GM19239 (cell line): Measurements from ENCODE around the gene RIMOC1.
"Not testable (repeated sequence)": the region's sequence is repeated elsewhere in the genome, so short reads cannot be mapped to it uniquely, and the experiment has no call there.

ENCODE experiments used
- DNase-seq: peaks from one replicate; pipeline ENCODE4 v3.0.0; 2011; ENCODE audit warnings: low spot score; ENCODE audit not compliant: insufficient read length
- FAIRE-seq: peaks from 2 replicates; lab custom pipeline; 2011; peaks lifted over from hg19 to GRCh38; lab: Jason Lieb, UNC

RIMOC1 gene

DNA sequence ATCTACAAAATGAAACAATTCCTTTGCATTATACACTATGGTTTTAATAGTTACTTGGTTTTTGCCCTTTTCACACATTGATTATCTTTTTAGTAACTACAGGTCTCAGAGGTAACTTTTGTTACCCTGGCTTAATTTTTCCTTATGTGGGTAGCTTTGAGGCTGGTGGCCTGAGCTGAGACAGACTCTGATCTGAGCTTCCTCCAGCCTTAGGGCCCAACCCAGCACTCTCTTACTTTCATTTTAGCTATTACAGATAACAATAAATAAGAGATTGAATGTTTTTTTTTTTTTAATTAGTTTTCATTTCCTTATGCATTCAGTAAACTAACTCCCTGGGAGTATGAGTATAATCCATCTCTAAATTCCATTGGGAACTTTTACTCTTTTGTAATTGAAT lies 18.9 kb upstream of the RIMOC1 start:
- no peak for FAIRE-seq
- DNase-seq: no peak

DNA sequence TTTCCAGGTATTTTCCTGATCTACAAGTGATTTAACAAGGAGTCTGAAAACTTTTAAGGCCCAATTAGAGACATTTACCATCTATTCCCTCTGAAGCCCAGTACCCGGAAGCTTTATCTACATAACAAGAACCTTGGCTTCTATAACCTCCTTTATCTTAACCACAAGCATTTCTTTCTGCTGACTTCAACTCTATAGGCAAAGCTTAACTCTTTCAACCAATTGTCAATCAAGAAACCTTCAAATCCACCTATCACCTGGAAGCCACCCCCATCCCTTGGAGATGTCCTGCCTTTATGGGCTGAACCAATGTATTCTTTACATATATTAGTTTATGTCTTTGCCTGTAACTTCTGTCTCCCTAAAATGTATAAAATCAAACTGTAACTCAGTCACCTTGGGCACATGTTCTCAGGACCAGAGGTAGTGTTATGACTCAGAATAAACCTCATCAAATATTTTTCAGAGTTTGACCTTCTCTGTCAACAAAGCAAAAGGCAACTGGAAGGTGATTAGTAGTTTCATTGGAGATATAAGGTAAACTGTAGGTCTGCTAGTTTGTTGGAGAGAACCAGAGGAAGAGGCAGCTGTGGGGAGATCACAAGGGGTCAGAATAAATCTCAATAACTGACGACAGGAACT lies 13.0 kb upstream of the RIMOC1 start:
- FAIRE-seq: peak; percentile 57

DNA sequence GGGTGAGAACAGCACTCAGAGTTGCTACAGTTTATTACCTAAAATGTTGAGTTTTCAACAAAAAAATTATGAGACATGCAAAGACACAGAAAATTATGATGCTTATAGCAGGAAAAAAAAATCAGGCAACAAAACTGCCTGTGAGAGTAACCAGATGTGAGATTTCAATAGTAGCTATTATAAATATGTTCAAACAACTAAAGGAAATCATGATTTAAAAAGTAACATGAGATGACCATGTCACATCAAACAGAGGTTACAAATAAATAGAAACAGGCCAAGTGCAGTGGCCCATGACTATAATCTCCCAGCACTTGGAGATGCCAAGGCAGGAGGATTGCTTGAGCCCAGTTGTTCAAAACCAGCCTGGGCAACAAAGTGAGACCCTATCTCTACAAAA lies 12.1 kb upstream of the RIMOC1 start:
- no peak for DNase-seq
- FAIRE-seq: no peak

More for the DNA sequence above, 13.0 kb upstream of the RIMOC1 start:
- DNase-seq: no peak

DNA sequence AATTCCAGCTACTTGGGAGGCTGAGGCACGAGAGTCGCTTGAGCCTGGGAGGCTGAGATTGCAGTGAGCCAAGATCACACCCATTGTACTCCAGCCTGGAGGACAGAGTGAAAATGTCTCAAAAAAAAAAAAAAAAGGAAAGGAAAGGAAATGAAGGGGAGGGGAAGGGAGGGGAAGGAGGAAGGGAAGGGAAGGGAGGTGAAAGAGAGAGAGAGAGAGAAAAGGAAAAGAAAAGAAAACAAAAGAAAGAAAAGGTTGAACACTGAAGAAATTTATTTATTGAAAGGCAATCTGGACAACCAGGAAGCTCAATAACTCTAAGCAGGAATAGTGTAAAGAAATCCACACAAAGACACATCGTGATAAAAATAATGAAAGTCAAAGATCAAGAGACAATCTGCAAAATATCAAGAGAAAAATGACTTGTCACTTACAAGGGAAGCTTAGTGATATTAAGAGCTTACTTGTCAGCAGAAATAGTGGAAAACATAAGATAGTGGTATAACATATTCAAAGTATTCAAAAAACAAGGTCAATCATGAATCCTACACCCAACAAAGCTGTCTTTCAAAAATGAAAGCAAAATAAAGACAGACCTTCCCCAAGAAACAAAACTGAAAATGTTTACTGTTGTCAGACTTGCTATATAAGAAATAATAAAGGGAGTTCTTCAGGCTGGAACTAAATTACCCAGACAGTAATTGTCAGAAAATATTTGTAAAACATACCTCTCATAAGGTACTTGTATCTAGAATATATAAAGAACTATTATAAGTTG lies 10.9 kb upstream of the RIMOC1 start:
- peak; percentile 68 for FAIRE-seq
- no peak for DNase-seq

DNA sequence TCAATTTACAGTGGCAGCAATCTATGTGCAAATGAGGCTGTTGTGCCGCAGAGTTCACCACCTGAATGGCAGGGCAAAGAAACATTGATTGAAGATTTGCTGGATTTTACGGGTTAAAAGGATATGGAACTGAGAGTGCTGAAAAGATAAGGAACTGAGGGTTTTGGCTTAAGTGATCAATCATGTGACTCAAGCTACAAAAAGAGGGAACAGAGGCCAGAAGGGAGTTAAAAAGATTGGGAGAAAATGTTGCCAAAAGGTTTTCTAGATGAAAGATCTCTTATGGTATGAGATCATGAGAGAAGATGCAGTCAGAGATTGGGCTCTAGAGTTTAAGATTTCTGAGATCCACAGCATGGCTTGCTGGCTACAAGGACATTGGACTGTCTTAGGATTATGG lies 7.9 kb upstream of the RIMOC1 start:
- FAIRE-seq: no peak

DNA sequence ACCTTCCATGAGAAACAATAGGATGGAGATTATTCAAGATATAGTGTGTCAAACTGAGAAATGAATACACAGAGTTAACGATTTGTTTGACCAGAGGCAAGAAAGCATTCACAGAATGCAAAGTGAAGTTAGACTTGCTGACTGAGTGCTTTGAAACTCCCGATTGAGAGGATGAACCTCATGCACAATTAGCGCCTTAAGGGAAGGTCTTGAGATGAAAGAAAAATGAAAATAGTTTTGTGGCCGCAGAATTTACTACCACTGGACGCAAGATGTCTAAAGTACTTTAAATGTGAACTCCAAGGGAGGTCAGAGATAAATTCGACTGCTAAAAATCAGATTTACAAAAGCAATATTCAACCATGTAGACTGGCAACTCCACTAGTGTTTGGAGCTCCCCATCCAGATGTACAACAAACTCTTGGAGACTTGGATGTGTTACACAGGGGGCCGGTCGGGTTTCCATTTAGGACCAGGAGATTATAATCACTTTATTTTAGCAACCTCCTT lies 707 bp upstream of the RIMOC1 start:
- no peak for FAIRE-seq

More for the DNA sequence above, 7.9 kb upstream of the RIMOC1 start:
- no peak for DNase-seq

DNA sequence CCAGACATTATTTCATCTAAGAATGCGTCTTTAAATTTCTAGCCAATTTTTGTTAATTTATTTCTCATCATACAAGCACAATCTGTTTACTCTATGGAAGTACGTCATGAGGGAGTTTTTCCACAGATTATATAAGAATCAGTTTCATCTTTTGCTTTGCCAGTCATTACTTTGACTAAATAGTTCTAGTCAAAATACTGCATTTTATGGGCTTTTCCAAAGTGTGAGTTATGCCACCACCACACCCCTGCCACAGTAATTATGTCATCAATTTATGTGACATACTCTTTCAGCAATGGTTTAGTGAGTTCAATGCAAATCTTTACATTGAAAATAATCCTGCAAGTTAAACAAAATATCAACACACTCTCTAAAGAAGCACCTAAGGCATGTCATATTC lies 2.0 kb downstream of the RIMOC1 start:
- FAIRE-seq: no peak

More for the DNA sequence above, 707 bp upstream of the RIMOC1 start:
- DNase-seq: no peak

DNA sequence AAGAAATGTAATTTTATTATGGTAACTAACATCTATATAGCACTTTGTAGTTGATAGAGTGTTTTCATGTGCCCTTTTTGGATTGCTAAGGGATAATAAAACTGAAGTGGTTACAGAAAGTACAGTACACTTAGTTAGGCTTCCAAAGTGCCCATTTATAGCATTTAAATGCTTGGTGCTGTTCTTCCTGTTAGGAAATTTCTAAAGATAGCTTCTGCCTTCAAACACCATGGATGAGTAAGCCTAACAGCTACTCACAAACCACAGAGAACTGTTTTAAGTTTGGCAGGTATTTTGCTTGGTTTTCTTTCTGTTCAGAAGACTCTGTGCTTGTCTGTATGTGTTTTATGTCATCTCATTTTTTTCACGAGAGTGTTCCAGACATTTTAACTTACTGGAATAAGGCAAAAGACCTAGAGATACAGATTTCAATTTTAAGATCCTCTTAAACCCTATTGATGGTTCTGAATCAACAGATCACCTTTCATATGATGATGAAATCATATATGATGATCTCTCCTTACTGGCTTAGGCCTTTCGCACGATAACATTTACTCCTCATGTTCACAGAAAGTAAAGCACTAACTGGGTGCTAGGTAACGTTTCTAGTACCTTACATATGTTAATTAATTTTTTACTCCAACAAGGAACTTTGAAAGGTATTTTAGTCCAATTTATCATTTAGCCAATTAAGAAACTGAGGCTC lies 4.4 kb downstream of the RIMOC1 start:
- FAIRE-seq: no peak
- DNase-seq: no peak

More for the DNA sequence above, 2.0 kb downstream of the RIMOC1 start:
- DNase-seq: no peak

DNA sequence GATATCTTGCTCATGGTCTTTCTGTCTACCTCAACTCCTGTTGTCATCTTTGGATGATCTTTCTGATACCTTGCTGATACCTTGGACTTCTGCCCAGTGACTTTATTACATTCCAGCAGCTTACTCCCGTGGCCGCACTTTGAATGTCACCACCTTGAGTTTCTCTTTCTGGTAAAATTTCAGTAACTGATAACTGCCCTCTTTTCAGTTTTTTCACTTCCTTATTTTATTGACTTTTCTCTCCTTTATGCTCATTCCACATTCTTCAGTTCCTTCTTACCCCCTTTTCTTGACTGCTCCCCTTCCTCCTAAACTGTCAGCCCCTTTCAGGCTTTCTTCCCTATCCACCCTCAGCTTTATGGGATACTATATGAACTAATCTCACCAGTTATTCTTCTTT lies 14.0 kb downstream of the RIMOC1 start:
- no peak for DNase-seq
- no peak for FAIRE-seq

DNA sequence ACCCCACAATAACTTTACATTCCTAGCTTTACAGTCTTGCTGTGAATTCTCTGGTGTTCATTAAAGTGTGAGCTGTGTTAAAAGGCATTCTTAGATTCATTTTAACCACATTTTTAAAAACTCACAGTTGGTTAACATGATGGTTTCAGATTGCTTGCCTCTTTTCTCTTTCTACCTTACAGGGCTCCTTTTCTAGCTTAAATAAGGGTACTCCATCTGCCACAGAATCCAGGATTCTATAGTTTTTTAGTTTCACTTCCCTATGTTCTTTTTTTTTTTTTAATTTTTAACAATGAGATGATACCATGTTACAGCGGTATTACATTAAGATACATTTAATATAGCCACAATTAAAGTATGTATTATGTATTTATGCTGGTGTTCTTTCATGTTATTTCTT lies 17.0 kb downstream of the RIMOC1 start:
- FAIRE-seq: peak; percentile 44

DNA sequence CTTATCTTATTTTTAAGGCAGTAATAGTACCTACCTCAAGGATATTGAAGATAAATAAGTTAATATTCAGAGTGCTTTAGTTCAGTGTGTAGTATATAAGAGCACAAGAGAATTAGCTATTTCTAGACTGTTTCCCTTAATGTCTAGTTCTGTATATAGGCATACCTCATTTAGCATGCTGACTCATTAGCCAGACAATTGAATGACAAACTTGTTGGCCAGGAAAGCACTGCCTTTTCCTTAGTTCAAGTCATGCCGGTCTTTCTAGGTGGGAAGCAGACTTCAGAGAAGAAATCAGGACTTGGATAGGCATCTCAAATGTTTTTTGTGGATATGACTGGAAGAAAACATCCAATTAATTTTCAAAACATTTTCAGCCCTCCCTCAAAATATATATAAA lies 17.7 kb downstream of the RIMOC1 start:
- no peak for DNase-seq
- no peak for FAIRE-seq

More for the DNA sequence above, 17.0 kb downstream of the RIMOC1 start:
- no peak for DNase-seq

DNA sequence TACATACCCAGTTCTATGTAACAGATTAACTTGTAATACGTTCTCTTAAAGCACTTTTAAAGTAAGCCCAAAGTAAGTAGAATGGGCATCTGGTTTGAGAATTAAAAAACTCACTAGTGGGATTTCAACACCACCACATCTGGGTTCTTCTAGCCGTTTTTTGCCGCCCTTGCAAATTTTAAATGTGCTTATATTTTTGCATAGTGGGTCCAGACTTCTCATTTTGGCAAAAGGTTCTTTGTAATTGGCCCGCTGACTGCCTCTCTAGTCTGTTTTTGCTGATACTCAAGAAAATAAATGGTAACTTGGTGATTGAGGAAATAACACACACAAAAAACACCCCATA lies 20.4 kb downstream of the RIMOC1 start:
- no peak for DNase-seq
- FAIRE-seq: no peak

DNA sequence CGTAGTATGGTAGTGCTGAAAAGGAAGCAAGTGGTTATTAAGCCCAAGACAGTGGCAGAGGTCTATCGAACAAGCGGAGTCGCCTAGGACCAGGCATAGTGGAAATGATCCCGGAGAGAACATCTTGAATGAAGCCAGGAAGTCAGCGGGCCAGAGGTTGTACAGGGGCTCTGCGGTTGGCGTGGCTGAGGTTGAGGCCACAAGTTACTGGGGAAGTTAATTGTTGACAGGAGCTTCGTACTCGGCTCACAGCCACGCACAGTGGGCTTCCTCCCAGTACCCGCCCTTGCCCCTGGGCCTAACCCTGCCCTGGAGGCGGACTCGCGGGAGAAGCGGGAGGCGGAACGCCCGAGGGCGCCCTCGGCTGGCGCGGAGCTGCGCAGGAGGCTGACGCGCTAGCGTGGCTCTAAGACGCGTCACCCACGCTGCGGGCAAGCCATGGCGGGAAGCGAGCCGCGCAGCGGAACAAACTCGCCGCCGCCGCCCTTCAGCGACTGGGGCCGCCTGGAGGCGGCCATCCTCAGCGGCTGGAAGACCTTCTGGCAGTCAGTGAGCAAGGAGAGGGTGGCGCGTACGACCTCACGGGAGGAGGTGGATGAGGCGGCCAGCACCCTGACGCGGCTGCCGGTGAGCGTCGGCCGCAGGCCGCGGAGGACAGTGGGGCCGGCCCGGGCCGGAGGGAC lies 20.9 kb downstream of the RIMOC1 start, which contains the start of gene FBXO4:
Gene FBXO4 (plus strand): TSS at position 410 of the 683 bp plus-strand sequence. CDS start 29 bp downstream, at position 439.
- peak; percentile 71 for FAIRE-seq

DNA sequence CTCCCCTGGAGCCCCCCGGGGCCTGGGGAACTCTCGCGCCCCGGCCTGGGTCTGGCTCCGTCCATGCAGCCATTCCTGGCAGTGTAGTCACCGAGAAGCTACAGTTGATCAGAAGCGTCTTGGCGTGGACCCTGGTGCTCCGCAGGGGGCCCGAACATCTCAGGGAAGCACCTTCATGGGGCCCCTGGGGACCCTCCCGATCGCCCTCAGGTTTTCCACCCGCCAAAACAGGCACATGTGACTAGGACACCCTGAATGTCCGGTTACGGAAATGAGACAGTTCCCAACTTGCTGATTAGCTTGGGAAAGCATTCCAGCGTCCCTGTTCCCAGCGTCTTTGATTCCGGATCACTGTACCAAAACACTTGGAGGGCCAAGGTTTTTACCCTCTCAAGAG lies 21.4 kb downstream of the RIMOC1 start:
- DNase-seq: no peak
- peak; percentile 23 for FAIRE-seq

More for the DNA sequence above, 20.9 kb downstream of the RIMOC1 start, which contains the start of gene FBXO4:
- peak; percentile 58 for DNase-seq

DNA sequence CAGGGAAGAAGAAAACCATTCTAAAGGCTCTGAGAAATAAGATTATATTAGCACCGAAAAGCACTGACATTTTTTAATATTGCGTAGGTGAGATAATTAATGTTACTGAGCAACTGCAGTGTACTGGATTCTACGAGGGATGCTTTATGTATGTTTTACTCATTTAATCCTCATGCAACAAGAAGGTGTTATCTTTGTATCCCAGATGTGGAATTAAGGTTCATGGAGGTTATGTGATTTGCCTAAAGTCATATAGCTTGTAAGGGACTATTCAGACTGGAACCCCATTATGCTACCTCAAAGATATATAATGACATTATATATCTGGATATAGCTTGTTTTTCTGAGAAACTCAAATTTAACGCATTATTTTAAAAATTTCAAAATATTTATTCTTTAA lies 23.5 kb downstream of the RIMOC1 start:
- FAIRE-seq (no peak), DNase-seq (no peak)

DNA sequence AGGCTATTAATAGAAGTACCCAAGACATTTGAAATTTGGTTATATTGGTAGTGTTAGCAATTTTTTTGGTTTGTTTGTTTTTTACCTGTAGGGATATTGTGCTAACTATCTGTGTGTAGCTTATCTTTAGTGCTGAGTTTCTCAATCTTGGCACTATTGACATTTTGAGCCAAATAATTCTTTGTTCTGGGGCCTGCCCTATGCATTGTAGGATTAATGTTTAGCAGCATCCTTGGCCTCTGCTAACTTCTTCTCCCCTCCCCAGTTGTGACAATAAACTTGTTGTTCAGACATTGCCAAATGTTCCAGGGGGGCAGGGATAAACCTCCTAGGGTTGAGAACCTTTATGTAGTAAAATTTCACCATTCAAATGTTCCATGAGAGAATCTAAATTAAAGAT lies 24.9 kb downstream of the RIMOC1 start:
- DNase-seq (no peak), FAIRE-seq (no peak)

DNA sequence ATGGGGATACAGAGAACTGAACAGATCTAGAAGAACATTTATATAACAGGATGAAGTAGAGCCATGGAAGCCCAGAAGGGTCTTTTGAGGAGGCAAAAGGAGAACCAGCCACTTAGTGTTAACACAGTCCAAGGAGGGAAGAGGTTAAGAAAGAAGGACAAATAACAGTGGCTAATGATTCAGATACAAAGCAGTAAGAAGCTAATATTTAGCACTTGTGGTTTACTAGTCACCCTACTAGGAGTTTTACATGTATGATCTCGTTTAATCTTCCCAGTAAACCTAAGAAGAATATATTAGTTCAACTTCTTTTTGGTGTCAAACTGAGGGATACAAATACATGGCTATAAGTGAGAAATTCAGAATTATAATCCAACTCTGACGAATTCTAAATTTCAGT lies 28.6 kb downstream of the RIMOC1 start:
- DNase-seq (no peak), FAIRE-seq (no peak)

DNA sequence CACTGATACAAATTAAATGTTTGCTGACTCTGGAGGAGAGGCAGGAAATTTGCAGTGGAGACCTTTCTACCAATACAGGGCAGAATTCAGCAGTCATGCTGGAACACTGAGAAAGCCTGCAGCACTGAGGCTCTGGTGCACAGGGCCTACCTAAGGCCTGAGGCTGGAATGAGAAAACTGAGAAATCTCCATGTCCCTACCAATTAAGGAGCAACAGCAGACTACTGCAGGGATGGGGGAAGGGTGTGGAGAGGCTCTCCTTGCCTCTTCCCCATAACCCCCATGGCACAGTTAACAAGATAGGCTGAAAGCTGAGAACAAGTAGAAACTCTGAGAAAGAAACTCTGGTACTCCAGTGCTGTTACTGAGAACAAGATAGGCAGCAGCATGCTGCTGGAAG lies 31.4 kb downstream of the RIMOC1 start:
- FAIRE-seq (no peak), DNase-seq (no peak)

DNA sequence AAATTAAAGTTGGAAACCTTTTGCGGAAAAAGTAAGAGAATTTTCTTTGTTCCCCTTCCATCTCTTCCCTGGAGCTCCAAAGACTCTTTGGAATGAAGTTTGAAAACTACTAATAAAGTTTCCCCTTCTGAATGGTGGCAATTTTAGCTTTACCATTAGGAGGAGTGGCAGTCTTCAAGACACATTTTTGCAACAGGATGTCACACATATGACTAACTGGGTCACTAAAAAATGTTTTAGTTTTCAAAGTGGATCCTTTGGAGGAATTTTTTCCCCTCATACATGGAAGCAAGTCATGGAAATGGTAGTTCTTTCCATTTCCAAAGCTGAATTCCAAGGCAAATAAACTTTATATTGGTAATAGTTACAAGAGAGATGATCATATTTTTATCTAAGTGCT lies 36.5 kb downstream of the RIMOC1 start:
- FAIRE-seq: no peak
- DNase-seq: no peak

DNA sequence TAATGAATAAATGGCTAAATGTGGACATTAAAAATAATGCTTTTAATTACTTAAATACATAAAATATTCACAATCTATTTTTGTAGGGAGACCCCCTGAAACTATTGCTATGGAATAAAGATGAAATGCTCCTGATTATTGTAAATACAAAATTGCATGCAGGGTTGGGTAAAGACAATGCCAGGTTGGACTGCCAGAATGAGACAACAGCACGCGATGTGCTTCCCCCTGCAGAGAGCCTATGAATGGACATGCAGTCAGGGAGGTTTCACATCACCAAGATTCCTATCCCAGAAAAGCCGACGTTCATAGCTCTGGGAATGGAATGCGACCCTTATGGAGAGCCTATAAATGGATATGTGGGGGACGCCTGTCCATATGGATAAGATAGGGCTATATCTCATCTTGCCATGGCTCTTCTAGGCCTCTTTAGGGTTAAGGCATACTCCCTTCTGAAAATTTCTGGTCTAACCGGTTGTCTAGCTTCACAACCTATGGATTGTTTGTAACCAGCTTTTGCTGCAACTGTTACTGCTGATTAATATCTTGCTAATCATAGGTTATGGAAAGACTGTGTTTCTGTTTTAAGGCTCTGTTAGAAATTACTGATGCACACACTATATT lies 41.3 kb downstream of the RIMOC1 start:
- DNase-seq, FAIRE-seq: not testable (repeated sequence)
